HL-60 (cell line): ENCODE results near the gene CNR1.

Experiments
- CTCF ChIP-seq: IDR thresholded peaks from one replicate; pipeline ENCODE4 v1.5.1; 2011; ENCODE audit warnings: low read length, control low read depth, inconsistent platforms; ENCODE audit not compliant: insufficient read depth
- GABPA ChIP-seq: IDR thresholded peaks from 2 replicates; pipeline ENCODE4 v1.6.1; 2012; ENCODE audit warnings: low read depth
- POLR2AphosphoS5 ChIP-seq: IDR thresholded peaks from 2 replicates; pipeline ENCODE4 v1.6.1; 2012; ENCODE audit warnings: low read depth
- REST ChIP-seq: IDR thresholded peaks from 2 replicates; pipeline ENCODE4 v1.6.1; 2012; ENCODE audit warnings: low read depth; ENCODE audit not compliant: insufficient replicate concordance

GRCh38 chr6:88107241-88107640 is 58.9 kb downstream of the CNR1 start:
- TF ChIP-seq CTCF = no peak
- no peak for TF ChIP-seq REST
- no peak for TF ChIP-seq POLR2AphosphoS5
- no peak for TF ChIP-seq GABPA
